CD4-positive, alpha-beta T cell treated with Interleukin-17A for 1 hour (primary cell): ENCODE results near the gene ACTRT2.

Experiments
- DNase-seq: peaks from one replicate; pipeline ENCODE4 v3.0.0-alpha.2; 2020

The ACTRT2 gene

GRCh38 chr1:3058263-3059030, 37.2 kb downstream of the ACTRT2 start:
- no peak for DNase-seq

- no peak for DNase-seq
Measured at GRCh38 chr1:3060127-3060526, 38.9 kb downstream of the ACTRT2 start.

DNA sequence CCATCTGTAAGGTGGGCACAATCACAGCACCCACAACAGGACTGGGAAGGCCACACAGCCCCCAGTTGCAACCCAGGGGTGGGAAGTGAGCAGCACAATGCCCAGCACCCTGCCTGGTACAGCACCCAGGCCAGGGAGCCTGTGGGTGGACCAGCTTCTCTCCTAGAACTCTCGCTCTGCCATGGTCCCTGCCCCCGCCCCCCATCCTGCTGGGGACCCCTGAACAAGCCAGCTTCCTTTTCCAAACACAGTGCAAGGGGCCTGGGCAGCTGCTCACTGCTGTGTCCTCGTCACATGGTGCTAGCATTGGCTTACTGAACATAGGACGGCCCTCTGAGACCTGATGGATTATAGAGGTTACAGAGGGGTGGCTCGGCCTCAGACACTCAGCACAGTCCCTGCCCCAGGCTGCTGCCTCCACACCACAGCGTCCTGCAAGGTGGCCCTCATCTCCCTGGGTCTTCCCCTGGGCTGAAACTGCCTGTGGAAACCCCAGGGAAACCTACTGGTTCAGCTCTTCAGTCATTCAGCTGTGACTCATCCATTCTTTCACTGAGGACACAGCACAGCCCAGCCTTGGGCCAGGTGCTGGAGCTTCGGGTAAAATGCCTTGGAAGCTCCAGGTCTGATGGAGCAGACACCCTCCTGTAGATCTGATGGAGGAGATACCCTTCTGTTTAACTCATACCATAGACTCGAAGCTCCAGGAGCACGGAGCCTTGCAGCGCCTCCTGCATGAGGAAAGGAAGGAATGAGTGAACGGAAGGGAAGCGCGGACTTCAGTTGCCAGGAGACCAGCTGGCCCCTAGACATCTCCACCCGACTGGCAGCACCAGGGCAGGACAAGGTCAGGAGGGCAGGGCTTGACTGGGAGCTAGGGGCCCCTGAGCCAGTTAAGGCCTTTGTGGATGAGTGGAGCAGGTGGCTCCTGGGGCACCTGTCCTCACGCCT, 39.6 kb downstream of the ACTRT2 start:
- no peak for DNase-seq

DNA sequence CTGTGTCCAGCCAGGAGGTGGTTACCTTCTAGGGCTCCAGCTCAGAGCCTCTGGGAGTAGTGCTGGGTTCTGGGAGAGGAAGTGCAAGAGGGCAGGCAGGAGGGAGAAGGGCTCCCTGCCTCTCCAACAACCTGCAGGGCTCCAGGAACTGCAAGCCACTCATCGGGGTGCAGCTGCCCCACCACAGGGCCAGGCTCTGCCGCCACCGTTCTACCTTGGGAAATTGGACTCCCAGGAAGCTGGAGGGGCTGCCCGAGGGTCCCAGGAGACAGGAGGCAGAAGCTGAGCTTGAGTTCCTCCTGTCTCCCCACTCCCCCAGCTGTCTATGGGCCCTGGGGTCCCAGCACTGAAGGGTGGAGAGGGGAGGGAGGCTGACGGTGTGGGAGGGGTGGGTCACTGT, 40.3 kb downstream of the ACTRT2 start:
- DNase-seq, result no peak

DNA sequence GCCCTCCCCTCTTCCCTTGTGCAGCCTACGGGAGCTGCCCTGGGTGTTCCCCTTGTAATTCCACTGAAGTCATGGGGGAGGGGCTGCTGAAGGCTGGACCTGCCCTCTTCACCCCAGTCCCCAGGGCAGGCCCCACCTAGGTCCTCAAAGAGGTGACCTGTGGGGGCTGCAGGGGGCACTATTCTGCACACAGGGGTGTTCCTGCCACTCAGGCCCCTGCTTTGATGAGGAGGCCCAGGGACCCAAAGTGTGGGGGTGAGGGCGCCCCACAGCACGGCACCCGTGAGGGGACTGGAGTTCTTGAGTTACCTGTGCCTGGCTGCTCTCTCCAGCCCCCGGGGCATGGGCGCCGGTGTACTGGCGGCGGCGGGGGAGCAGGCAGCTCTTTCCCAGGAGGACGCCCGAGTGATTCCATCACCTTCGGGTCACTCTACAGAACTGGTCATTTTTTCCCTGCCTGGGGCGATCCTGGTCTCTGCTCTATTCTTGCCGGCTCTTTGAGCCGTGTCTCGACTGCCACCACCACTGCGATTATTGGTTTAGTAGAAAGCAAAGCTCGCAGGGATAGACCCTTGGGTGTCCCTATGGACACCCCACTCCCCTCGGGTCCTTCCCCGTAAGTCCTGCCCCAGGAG, 40.8 kb downstream of the ACTRT2 start:
- DNase-seq, result no peak

- no peak for DNase-seq
Measured at GRCh38 chr1:3062616-3063378, 41.5 kb downstream of the ACTRT2 start.

- DNase-seq, result no peak
Measured at GRCh38 chr1:3063379-3064295, 42.4 kb downstream of the ACTRT2 start.

- no peak for DNase-seq
Measured at GRCh38 chr1:3064296-3064850, 43.1 kb downstream of the ACTRT2 start.

DNA sequence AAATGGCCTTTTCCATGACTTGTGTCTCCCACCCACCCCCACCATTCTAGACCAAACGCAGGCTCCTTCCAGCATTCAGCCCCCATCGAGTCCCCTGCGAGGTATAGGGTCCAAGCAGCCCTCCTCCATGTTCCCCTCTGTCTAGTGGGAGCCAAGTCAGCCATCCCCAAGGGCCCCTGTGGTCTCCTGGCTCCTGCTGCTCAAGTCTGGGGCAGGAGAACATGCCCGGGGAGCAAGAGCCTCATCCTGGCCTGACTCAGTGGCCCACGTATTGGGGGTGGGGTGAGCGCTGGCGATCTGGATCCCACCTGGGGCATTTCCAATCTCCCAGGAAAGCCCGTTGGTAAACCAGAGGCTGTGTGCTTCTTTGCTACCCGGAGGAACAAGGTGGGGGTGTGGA, 43.6 kb downstream of the ACTRT2 start:
- no peak for DNase-seq

- DNase-seq, result no peak
Measured at GRCh38 chr1:3065396-3065795, 44.1 kb downstream of the ACTRT2 start.

- DNase-seq, result no peak
Measured at GRCh38 chr1:3065797-3066196, 44.5 kb downstream of the ACTRT2 start.

GRCh38 chr1:3066250-3066711, 45.0 kb downstream of the ACTRT2 start:
- DNase-seq, result no peak

- no peak for DNase-seq
Measured at GRCh38 chr1:3066826-3067225, 45.6 kb downstream of the ACTRT2 start.

GRCh38 chr1:3067301-3067670, 46.0 kb downstream of the ACTRT2 start:
- no peak for DNase-seq

GRCh38 chr1:3067671-3068563, 46.6 kb downstream of the ACTRT2 start:
- DNase-seq, result no peak

DNA sequence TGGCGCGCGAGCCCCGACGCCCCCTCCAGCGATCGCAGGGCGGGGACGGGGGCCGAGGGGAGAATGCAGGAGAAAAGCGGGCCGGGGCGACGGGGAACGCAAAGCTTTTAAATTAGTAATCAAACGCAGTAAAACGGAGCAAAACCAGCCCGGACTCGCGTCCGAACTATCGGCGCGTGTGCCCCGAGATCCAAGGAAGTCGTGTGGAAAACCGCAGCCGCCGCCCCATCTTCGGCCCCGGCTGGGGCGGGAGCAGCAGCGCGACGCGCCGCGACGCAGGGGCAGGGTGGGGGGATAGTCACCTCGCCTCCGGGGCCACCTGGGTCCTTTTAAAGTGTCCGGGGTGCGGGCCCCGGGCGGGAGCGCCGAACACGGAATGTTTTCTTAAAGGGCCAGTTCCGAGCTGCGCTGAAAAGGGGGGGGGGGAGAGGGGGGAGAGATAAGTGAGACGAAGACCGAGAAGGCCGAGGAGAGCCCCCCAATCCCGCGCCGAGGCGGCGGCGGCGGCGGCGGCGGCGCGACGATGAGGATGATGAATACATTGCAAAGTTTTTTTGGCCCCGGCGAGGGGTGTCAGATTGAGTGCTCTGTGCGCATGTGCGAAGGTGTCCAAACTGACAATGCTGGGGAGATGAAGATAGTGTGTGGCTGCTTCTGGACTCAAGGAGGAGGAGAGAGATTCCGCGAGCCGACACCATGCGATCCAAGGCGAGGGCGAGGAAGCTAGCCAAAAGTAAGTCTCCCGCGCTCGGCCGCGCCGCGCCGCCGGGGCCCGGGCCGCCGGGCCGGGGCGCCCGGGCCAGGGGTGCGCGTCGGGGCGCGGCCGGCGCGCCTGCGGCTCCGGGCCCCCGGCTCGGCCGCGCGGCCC, 47.5 kb downstream of the ACTRT2 start, which contains the start of gene PRDM16:
Gene PRDM16, plus strand, starts transcription at position 640 of the 868 bp plus-strand sequence. Its CDS starts 57 bp downstream, at position 697.
- DNase-seq, result no peak

DNA sequence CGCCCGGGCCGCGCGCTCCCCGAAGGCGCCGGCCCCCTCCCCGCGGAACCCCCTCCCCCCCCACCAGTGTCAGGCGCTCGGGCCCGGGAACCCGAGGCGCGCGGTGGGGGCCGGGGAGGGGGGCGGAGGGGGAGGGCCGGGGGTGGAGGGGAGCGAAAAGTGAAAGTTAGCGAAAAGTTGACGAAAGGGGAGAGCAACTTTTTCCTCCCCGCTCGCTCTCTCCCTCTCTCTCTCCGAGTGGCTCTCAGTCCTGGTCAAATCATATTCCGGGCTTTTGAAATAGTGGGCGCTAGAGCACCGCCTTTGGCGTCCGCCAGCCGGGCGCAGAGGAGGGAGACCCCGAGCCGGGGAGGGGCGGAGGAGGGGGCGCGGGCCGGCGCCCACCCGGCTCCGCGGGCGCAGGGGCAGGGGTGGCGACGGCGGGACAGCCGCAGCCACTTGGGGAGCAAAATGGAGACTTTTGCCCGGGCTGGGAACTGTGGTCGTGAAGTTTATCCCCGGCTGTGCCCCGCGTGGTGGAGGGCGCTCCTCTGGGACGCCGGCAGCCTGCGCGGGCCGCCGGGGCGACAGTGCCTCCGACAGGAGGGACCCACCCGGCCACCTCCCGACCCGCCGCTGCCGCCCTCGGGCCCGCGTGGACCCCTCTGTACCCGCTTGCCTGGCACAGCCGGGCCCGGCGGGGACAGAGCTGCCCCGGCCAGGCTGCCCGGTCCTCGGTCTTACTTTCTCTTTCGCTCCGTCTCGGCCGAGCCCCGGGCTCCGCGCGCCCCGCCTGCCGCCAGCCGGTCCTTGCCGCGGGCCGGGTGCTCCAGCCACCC, 48.4 kb downstream of the ACTRT2 start:
- no peak for DNase-seq

- no peak for DNase-seq
Measured at GRCh38 chr1:3070309-3070643, 49.0 kb downstream of the ACTRT2 start.
